HL-60 (cell line): ENCODE measurements around the gene MED29.

Experiments used
- DNase-seq, 2 experiments: peaks; one replicate each; pipeline ENCODE4 v3.0.0-alpha.2; 2010 to 2020; ENCODE audit warnings: low read depth in 1 of 2, low spot score in 1 of 2
- H3K27ac ChIP-seq: fragments of 250-450 bp; sonication (Bioruptor Pico); replicated peaks from 2 replicates; pipeline ENCODE4 v1.5.1; 2020; ENCODE audit warnings: mild to moderate bottlenecking, moderate library complexity
- H3K27me3 ChIP-seq: fragments of 250-450 bp; sonication (Bioruptor Pico); 2 replicates; pipeline ENCODE4 v1.5.1; 2021; ENCODE audit warnings: mild to moderate bottlenecking, moderate library complexity; ENCODE audit not compliant: insufficient read depth, poor library complexity, severe bottlenecking
- H3K4me3 ChIP-seq: replicated peaks from 2 replicates; pipeline ENCODE4 v1.5.1; 2011; ENCODE audit warnings: mild to moderate bottlenecking, control low read depth, low read length; ENCODE audit not compliant: insufficient read depth
- CTCF ChIP-seq: IDR thresholded peaks from one replicate; pipeline ENCODE4 v1.5.1; 2011; ENCODE audit warnings: low read length, control low read depth, inconsistent platforms; ENCODE audit not compliant: insufficient read depth
- GABPA ChIP-seq: IDR thresholded peaks from 2 replicates; pipeline ENCODE4 v1.6.1; 2012; ENCODE audit warnings: low read depth
- POLR2AphosphoS5 ChIP-seq: IDR thresholded peaks from 2 replicates; pipeline ENCODE4 v1.6.1; 2012; ENCODE audit warnings: low read depth
- SPI1 ChIP-seq: IDR thresholded peaks from 2 replicates; pipeline ENCODE4 v1.6.1; 2012; ENCODE audit warnings: low read depth, mild to moderate bottlenecking, borderline replicate concordance
- TF ChIP-seq, protein P1 (sequence below): IDR thresholded peaks from 2 replicates; pipeline ENCODE4 v1.6.1; 2012; ENCODE audit warnings: low read depth; ENCODE audit not compliant: insufficient replicate concordance

Gene MED29

DNA sequence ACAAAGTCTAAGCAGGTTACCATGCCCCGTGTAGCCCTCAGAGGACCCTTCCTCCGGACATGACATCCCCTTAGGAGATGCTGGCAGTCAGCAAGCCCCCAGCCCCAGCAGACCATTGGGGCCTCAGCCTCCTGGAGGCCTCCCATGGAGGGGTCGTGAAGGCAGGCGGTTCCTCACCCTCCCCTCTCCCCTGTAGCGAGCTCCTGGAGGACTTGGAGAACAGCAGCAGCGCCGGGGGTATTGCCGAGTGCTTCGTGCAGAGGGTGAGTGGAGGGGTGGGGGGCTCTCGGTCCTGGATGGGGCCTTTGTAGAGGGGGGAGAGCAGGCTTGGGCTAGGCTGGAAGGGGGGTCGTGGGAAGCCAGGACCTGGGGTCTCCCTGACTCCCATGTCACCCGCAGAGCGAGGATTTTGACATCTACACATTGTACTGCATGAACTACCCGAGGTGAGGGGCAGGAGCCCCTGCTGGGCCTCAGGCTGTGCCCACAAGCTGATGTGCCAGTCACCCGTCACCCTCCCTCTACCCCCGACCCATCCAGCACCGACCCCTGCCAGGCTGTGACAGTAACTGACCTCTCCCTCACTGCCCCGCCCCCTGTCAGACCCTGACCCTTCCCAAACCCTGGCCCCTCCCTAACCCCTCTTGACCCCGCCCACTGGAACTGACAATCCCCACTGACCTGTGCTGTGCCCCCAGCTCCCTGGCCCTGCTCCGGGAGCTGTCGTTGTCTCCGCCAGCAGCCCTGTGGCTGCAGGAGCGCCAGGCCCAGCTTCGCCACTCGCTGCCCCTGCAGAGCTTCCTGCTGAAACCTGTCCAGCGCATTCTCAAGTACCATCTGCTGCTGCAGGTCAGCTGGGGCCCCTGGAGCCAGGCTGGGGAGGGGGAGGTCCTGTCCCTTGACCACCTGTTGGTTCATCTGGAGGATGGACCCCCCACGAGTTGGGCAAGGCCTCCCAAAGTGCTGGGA lies 25.3 kb downstream of the MED29 start:
- peaks cover 33% of the 10 kb centered on the region for H3K27me3 ChIP-seq
- TF ChIP-seq CTCF (no peak), POLR2AphosphoS5 (no peak), GABPA (no peak), SPI1 (no peak)
- TF ChIP-seq, protein P1, sequence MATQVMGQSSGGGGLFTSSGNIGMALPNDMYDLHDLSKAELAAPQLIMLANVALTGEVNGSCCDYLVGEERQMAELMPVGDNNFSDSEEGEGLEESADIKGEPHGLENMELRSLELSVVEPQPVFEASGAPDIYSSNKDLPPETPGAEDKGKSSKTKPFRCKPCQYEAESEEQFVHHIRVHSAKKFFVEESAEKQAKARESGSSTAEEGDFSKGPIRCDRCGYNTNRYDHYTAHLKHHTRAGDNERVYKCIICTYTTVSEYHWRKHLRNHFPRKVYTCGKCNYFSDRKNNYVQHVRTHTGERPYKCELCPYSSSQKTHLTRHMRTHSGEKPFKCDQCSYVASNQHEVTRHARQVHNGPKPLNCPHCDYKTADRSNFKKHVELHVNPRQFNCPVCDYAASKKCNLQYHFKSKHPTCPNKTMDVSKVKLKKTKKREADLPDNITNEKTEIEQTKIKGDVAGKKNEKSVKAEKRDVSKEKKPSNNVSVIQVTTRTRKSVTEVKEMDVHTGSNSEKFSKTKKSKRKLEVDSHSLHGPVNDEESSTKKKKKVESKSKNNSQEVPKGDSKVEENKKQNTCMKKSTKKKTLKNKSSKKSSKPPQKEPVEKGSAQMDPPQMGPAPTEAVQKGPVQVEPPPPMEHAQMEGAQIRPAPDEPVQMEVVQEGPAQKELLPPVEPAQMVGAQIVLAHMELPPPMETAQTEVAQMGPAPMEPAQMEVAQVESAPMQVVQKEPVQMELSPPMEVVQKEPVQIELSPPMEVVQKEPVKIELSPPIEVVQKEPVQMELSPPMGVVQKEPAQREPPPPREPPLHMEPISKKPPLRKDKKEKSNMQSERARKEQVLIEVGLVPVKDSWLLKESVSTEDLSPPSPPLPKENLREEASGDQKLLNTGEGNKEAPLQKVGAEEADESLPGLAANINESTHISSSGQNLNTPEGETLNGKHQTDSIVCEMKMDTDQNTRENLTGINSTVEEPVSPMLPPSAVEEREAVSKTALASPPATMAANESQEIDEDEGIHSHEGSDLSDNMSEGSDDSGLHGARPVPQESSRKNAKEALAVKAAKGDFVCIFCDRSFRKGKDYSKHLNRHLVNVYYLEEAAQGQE, result no peak
- no peak for DNase-seq
- H3K27ac ChIP-seq, result no peak overlapping the region
- H3K4me3 ChIP-seq, result no peak overlapping the region

DNA sequence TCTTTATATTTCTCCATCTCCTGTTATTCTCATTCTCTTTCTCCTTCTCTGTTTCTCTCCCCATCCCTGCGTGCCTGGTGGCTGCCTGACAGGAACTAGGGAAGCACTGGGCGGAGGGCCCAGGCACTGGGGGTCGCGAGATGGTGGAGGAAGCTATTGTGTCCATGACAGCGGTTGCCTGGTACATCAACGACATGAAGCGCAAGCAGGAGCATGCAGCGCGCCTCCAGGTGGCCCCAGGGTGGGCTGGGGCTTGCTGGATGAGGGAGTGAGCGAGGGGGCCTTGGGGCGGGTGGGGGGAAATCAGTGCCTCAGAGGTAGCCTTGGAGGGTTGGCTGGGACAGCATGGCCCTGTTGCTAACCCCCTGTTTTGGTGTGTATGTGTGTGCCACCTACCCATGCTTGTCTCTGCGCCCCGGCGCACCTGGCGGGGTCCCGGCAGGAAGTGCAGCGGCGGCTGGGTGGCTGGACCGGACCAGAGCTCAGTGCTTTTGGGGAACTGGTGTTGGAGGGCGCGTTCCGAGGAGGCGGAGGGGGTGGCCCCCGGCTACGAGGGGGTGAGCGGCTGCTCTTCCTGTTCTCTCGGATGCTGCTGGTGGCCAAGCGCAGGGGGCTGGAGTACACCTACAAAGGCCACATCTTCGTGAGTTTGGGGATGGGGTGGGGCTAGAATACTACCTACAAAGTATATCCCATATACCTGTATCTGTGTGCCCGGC lies 26.4 kb downstream of the MED29 start:
- TF ChIP-seq CTCF (no peak), POLR2AphosphoS5 (no peak), GABPA (no peak), SPI1 (no peak)
- TF ChIP-seq, protein P1, result no peak
- no peak for DNase-seq
- peaks cover 31% of the 10 kb centered on the region for H3K27me3 ChIP-seq
- no peak overlapping the region for H3K27ac ChIP-seq
- H3K4me3 ChIP-seq, result no peak overlapping the region

DNA sequence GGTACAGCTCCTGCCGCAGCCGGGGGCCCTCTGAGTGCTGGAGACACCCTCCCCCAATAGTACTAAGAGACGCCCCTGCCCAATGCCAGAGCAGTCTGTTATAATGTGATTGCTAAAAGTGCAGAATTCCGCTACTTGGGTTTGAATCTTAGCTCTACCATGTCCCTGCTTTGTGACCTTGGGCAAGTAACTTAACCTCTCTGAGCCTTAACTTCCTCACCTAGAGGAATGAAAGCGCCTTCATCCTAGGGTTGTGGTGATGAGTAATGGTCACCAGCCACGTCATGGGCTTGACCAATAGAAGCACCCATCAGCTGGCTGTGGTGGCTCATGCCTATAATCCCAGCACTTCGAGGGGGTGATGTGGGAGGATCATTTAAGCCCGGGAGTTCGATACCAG lies 27.8 kb downstream of the MED29 start:
- TF ChIP-seq, protein P1, result no peak
- TF ChIP-seq GABPA (no peak), SPI1 (no peak), POLR2AphosphoS5 (no peak), CTCF (no peak)
- Histone ChIP-seq H3K27me3 (peaks cover 22% of the 10 kb centered on the region), H3K4me3 (no peak overlapping the region), H3K27ac (no peak overlapping the region)
- no peak for DNase-seq
